GM08714 (cell line): ENCODE data around the gene ZDHHC8.

Source experiments
- H3K4me3 ChIP-seq: fragments of 200-500 bp; sonication (Bioruptor generic); 2 replicates; pipeline ENCODE4 v1.5.1; 2014; ENCODE audit warnings: mild to moderate bottlenecking, low read length, inconsistent platforms
- ZNF274 ChIP-seq: IDR thresholded peaks from 2 replicates; pipeline ENCODE4 v1.6.1; 2012; ENCODE audit warnings: mild to moderate bottlenecking, low read depth, low read length

The ZDHHC8 gene

GRCh38 chr22:20192972-20193760 lies 61.6 kb downstream of the ZDHHC8 start:
- no peak overlapping the region for H3K4me3 ChIP-seq

GRCh38 chr22:20193761-20194494 lies 62.3 kb downstream of the ZDHHC8 start:
- no peak for TF ChIP-seq ZNF274
- no peak overlapping the region for H3K4me3 ChIP-seq

More at GRCh38 chr22:20192972-20193760, 61.6 kb downstream of the ZDHHC8 start:
- TF ChIP-seq ZNF274: no peak

- TF ChIP-seq ZNF274: no peak
- no peak overlapping the region for H3K4me3 ChIP-seq
Observed at GRCh38 chr22:20194681-20195593, 63.3 kb downstream of the ZDHHC8 start.

- H3K4me3 ChIP-seq: no peak overlapping the region
- no peak for TF ChIP-seq ZNF274
Observed at GRCh38 chr22:20196094-20196842, 64.7 kb downstream of the ZDHHC8 start.
